Endothelial cell of umbilical vein (primary cell): ENCODE data around the gene C11orf21. TPM values are rescaled to one million over a fixed set of nuclear protein-coding genes. Genes with fewer than 3 reads are reported as not detected.

Source experiments
- BruUV-seq: library from RNA; stranded (reverse); fragments of 400-500 nt; replicated peaks from 2 replicates; lab custom pipeline; 2021; lab: Mats Ljungman, UMichigan
- CTCF ChIA-PET: fragments of 300-600, 350-600 bp; sonication (Branson Sonifier 250); formaldehyde crosslinking; loops from one replicate; lab custom pipeline; 2021; ENCODE audit warnings: antibody characterized with exemption, inconsistent platforms; lab: Charles Lee
- POLR2A ChIA-PET: fragments of 300-600, 350-600 bp; sonication (Branson Sonifier 250); formaldehyde crosslinking; loops from one replicate; lab custom pipeline; 2021; ENCODE audit warnings: antibody characterized with exemption, inconsistent platforms; lab: Charles Lee
- DNase-seq: peaks from one replicate; pipeline ENCODE4 v3.0.0-alpha.2; 2011; ENCODE audit warnings: low read depth, low spot score
- FAIRE-seq: peaks from 2 replicates; lab custom pipeline; 2011; peaks lifted over from hg19 to GRCh38; lab: Jason Lieb, UNC
- H2AFZ ChIP-seq: 2 replicates; pipeline ENCODE4 v1.6.0; 2012; ENCODE audit warnings: low read depth, low read length, control low read depth, inconsistent platforms
- H3K27ac ChIP-seq: 2 replicates; pipeline ENCODE4 v1.5.1; 2011; ENCODE audit warnings: low read depth, mild to moderate bottlenecking, control low read depth, low read length, moderate library complexity; ENCODE audit not compliant: insufficient read depth
- H3K27me3 ChIP-seq, 2 experiments: 2 replicates each; pipeline versions ENCODE4 v1.6.0 to v1.6.1; 2011; ENCODE audit warnings: low read length in 2 of 2, mixed read lengths in 1 of 2; ENCODE audit not compliant: control insufficient read depth in 2 of 2, insufficient read depth in 2 of 2
- H3K36me3 ChIP-seq, 2 experiments: 2 replicates in 1 of 2; 3 replicates in 1 of 2; pipeline ENCODE4 v1.5.1; 2011; ENCODE audit warnings: low read length in 2 of 2, mild to moderate bottlenecking in 1 of 2, moderate library complexity in 1 of 2; ENCODE audit not compliant: control insufficient read depth in 2 of 2, insufficient read depth in 2 of 2; ENCODE audit errors: extremely low read depth in 1 of 2
- H3K4me1 ChIP-seq: 3 replicates; pipeline ENCODE4 v1.5.1; 2011; ENCODE audit warnings: mild to moderate bottlenecking, low read length; ENCODE audit not compliant: control insufficient read depth, insufficient read depth; ENCODE audit errors: extremely low read depth
- H3K4me2 ChIP-seq: 2 replicates; pipeline ENCODE4 v1.6.1; 2011; ENCODE audit warnings: low read length, control low read depth, mixed read lengths; ENCODE audit not compliant: insufficient read depth
- H3K4me3 ChIP-seq, 3 experiments: fragments of 200-600 bp in 1 of 3; sonication (generic), shearing (Covaris generic) in 1 of 3; replicated peaks in 1 of 3; 2 replicates each; pipeline ENCODE4 v1.5.1; 2011 to 2016; ENCODE audit warnings: control low read depth in 3 of 3, low read length in 3 of 3, mild to moderate bottlenecking in 2 of 3, inconsistent platforms in 1 of 3, low read depth in 1 of 3, moderate library complexity in 1 of 3; ENCODE audit not compliant: insufficient read depth in 1 of 3
- H3K79me2 ChIP-seq: 2 replicates; pipeline ENCODE4 v1.6.0; 2012; ENCODE audit warnings: low read length, inconsistent platforms; ENCODE audit not compliant: control insufficient read depth, insufficient read depth
- H3K9ac ChIP-seq: replicated peaks from 2 replicates; pipeline ENCODE3; 2011; ENCODE audit warnings: low read length, control low read depth; ENCODE audit not compliant: insufficient read depth; ENCODE audit errors: extremely low read depth
- H3K9me1 ChIP-seq: replicated peaks from 3 replicates; pipeline ENCODE4 v1.6.0; 2011; ENCODE audit warnings: mild to moderate bottlenecking, low read length; ENCODE audit not compliant: control insufficient read depth, insufficient read depth; ENCODE audit errors: extremely low read depth
- H3K9me3 ChIP-seq: replicated peaks from 2 replicates; pipeline ENCODE4 v1.5.1; 2012; ENCODE audit warnings: low read length, inconsistent platforms; ENCODE audit not compliant: control insufficient read depth, insufficient read depth
- H4K20me1 ChIP-seq: replicated peaks from 2 replicates; pipeline ENCODE3; 2011; ENCODE audit warnings: mild to moderate bottlenecking, low read length; ENCODE audit not compliant: control insufficient read depth, insufficient read depth; ENCODE audit errors: extremely low read depth
- EZH2 ChIP-seq: IDR thresholded peaks from 2 replicates; pipeline ENCODE4 v1.6.1; 2012; ENCODE audit warnings: borderline replicate concordance, low read depth, mild to moderate bottlenecking, moderate library complexity, low read length, inconsistent platforms; ENCODE audit not compliant: severe bottlenecking
- FOS ChIP-seq: IDR thresholded peaks from 2 replicates; pipeline ENCODE4 v1.6.1; 2011; ENCODE audit warnings: mild to moderate bottlenecking, low read length, moderate library complexity, borderline replicate concordance; ENCODE audit not compliant: insufficient read depth
- GATA2 ChIP-seq: IDR thresholded peaks from 2 replicates; pipeline ENCODE4 v1.7.0; 2011; ENCODE audit warnings: low read depth, mild to moderate bottlenecking, moderate library complexity, mixed read lengths, low read length; ENCODE audit not compliant: insufficient read length, insufficient read depth
- JUN ChIP-seq: IDR thresholded peaks from 2 replicates; pipeline ENCODE4 v1.6.1; 2011; ENCODE audit warnings: borderline replicate concordance, low read depth; ENCODE audit not compliant: insufficient read length, insufficient read depth
- MYC ChIP-seq: IDR thresholded peaks from one replicate; pipeline ENCODE4 v1.6.1; 2011; ENCODE audit warnings: mild to moderate bottlenecking, low read depth, low read length
- POLR2A ChIP-seq: IDR thresholded peaks from 2 replicates; pipeline ENCODE4 v1.6.1; 2012; ENCODE audit warnings: low read depth, mild to moderate bottlenecking, control low read depth, low read length
- POLR2AphosphoS5 ChIP-seq: IDR thresholded peaks from 2 replicates; pipeline ENCODE4 v1.6.1; 2012; ENCODE audit warnings: low read depth, mild to moderate bottlenecking, control low read depth, low read length, moderate library complexity; ENCODE audit not compliant: insufficient read depth
- dilution Hi-C: fragments of 300-500 bp; cut with MboI; formaldehyde crosslinking; loops from one replicate; pipeline ENCODE4 v1.15.0; 2019; ENCODE audit warnings: low sequenced_read_pairs; ENCODE audit not compliant: extremely low pct_ligation_motif_present
- intact Hi-C: fragments of 100-400 bp; cut with micrococcal nuclease; formaldehyde crosslinking; loops from one replicate; pipeline ENCODE4 v1.10.0; 2022
- polyA plus RNA-seq, 4 experiments: library from polyadenylated mRNA; depleted of rRNA in 3 of 4; stranded (reverse) in 3 of 4; unstranded in 1 of 4; fragments of >200 nt; gene quantifications; 2 replicates each; pipeline versions ENCODE4 v1.2.1 to v1.2.3, GENCODE V29; 2011 to 2012; ENCODE audit warnings: missing spikeins in 1 of 4
- total RNA-seq: library from RNA; stranded (reverse); gene quantifications from 2 replicates; pipeline ENCODE4 v1.2.3, GENCODE V29; 2021
- TF ChIP-seq, protein P1 (sequence below): IDR thresholded peaks from 2 replicates; pipeline ENCODE4 v1.6.1; 2011; ENCODE audit not compliant: insufficient read depth, insufficient read length
- TF ChIP-seq, protein P2 (sequence below), 2 donors: IDR thresholded peaks; 1 replicate in 1 of 2; 2 replicates in 1 of 2; pipeline ENCODE4 v1.5.1; 2011; ENCODE audit warnings: low read length in 2 of 2, mild to moderate bottlenecking in 2 of 2, moderate library complexity in 2 of 2, control low read depth in 1 of 2, inconsistent platforms in 1 of 2, low read depth in 1 of 2; ENCODE audit not compliant: insufficient read depth in 1 of 2; ENCODE audit errors: extremely low read depth in 1 of 2

C11orf21 gene
- total and polyA plus RNA-seq, 2 donors (not counting 3 experiments of a cell fraction or from before 2014, with no cell fraction given), result not detected

DNA sequence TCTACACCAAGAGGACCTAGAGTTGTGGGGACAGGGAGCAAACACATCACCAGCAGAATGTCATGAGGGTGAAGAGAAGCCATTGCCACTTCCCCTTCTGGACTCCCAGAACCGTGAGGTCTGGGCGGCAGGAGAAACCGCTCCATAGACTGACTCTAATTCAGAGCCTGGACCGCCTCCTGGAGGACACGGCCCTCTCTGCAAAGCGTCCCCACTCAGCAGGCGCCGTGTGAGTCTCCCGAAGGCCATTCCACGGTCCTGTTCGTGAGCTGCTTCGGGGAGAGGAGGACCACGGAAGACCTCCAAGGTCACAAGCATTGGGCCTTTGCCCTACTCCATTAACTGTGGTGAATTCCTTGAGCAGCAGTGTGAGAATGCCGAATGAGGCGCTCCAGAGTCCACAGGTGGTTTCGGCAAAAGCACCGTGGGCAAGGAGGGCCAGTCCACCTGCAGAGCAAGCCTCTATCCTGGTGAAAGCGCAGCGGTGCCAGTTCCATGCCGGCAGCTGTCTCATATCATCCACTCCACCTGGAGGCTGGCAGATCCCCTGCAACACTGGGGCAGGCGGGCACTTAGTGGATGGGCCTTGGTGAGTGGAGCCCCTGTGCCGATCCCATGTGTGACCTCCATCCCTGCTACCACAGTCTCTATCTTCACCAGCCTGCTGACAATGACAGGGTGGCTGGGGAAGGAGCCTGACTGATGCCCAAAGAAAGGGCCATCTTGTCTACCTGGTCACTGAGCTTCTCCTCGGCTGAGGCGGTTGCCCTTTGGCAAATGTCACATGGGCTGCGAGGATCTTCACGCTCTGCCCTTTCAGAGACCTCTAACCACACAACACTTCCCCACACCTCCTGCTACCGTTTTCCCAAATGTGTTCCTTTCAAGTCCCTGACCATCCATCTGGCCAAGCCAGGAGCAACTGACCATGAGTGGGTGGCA is 7.5 kb downstream of the C11orf21 start:
- intact Hi-C loops (no loop called here), dilution Hi-C loops (no loop called here)
- BruUV-seq, result no TSS peak
- ChIA-PET POLR2A (no interaction called here), CTCF (interaction anchor here (1.7 kb wide), 1 partner anchor 11 kb away, joined by 5 read pairs; no protein-coding TSS in a partner anchor)
- FAIRE-seq (no peak), DNase-seq (no peak)
- Histone ChIP-seq H3K79me2 (no peaks in the 10 kb centered on the region), H3K27ac (no peak overlapping the region), H3K27me3 (peaks cover 0 to 2% of the 10 kb centered on the region in 2 experiments), H3K4me3 (no peak overlapping the region), H3K36me3 (no peaks in the 10 kb centered on the region), H3K9me1 (no peaks in the 10 kb centered on the region), H4K20me1 (no peaks in the 10 kb centered on the region), H3K4me1 (no peaks in the 10 kb centered on the region), H3K9me3 (no peaks in the 10 kb centered on the region), H3K9ac (no peak overlapping the region), H3K4me2 (no peak overlapping the region), H2AFZ (no peak overlapping the region)
- TF ChIP-seq GATA2, result no peak
- TF ChIP-seq JUN, result no peak
- TF ChIP-seq, protein P1, sequence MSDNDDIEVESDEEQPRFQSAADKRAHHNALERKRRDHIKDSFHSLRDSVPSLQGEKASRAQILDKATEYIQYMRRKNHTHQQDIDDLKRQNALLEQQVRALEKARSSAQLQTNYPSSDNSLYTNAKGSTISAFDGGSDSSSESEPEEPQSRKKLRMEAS, result no peak
- TF ChIP-seq, protein P2, sequence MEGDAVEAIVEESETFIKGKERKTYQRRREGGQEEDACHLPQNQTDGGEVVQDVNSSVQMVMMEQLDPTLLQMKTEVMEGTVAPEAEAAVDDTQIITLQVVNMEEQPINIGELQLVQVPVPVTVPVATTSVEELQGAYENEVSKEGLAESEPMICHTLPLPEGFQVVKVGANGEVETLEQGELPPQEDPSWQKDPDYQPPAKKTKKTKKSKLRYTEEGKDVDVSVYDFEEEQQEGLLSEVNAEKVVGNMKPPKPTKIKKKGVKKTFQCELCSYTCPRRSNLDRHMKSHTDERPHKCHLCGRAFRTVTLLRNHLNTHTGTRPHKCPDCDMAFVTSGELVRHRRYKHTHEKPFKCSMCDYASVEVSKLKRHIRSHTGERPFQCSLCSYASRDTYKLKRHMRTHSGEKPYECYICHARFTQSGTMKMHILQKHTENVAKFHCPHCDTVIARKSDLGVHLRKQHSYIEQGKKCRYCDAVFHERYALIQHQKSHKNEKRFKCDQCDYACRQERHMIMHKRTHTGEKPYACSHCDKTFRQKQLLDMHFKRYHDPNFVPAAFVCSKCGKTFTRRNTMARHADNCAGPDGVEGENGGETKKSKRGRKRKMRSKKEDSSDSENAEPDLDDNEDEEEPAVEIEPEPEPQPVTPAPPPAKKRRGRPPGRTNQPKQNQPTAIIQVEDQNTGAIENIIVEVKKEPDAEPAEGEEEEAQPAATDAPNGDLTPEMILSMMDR (IDR thresholded peaks at IDR 0.05; ENCODE audit: extremely low read depth in 1 of 2, insufficient read depth in 1 of 2, low read depth in 1 of 2, low read length in 2 of 2), result no peak
- TF ChIP-seq MYC, result no peak
- no peak for TF ChIP-seq FOS
- TF ChIP-seq POLR2AphosphoS5, result no peak
- TF ChIP-seq EZH2, result no peak
- no peak for TF ChIP-seq POLR2A
